HFFc6 (cell line): ENCODE measurements around the gene SYCP1. TPM values are rescaled to one million over a fixed set of nuclear protein-coding genes. Genes with fewer than 3 reads are reported as not detected.

Experiments
- DNase-seq: peaks from one replicate; pipeline ENCODE4 v3.0.0-alpha.2; 2018
- H3K27ac Mint-ChIP-seq: 2 replicates; pipeline ENCODE4 v1.8.0; 2020; ENCODE audit warnings: mild to moderate bottlenecking, mixed read lengths
- H3K27me3 Mint-ChIP-seq: 2 replicates; pipeline ENCODE4 v1.8.0; 2021; ENCODE audit warnings: mild to moderate bottlenecking, moderate library complexity, mixed read lengths; ENCODE audit not compliant: insufficient read depth
- H3K36me3 Mint-ChIP-seq: 2 replicates; pipeline ENCODE4 v1.8.0; 2021; ENCODE audit warnings: low read depth, mixed read lengths
- H3K4me1 Mint-ChIP-seq: 2 replicates; pipeline ENCODE4 v1.8.0; 2020; ENCODE audit warnings: low read depth, mixed read lengths
- H3K4me3 Mint-ChIP-seq: 2 replicates; pipeline ENCODE4 v1.8.0; 2020; ENCODE audit warnings: mild to moderate bottlenecking, moderate library complexity, mixed read lengths
- H3K9me3 Mint-ChIP-seq: 2 replicates; pipeline ENCODE4 v1.8.0; 2020; ENCODE audit warnings: mild to moderate bottlenecking, mixed read lengths
- CTCF ChIP-seq: fragments of 200-600 bp; sonication (generic); IDR thresholded peaks from 2 replicates; pipeline ENCODE4 v1.5.0; 2021; ENCODE audit warnings: antibody characterized with exemption, mild to moderate bottlenecking
- total RNA-seq, 6 experiments: library from RNA; stranded (reverse); fragmentation: NEBNext Ultra II Directional; extraction: Animal tissue kit (Norgen Biotek cat#: 25700); gene quantifications; 2 replicates in 1 of 6; 3 replicates in 5 of 6; pipeline ENCODE4 v1.2.3, GENCODE V29; 2021

SYCP1 gene
- total RNA-seq, 6 experiments from 2014 or later, result not detected

DNA sequence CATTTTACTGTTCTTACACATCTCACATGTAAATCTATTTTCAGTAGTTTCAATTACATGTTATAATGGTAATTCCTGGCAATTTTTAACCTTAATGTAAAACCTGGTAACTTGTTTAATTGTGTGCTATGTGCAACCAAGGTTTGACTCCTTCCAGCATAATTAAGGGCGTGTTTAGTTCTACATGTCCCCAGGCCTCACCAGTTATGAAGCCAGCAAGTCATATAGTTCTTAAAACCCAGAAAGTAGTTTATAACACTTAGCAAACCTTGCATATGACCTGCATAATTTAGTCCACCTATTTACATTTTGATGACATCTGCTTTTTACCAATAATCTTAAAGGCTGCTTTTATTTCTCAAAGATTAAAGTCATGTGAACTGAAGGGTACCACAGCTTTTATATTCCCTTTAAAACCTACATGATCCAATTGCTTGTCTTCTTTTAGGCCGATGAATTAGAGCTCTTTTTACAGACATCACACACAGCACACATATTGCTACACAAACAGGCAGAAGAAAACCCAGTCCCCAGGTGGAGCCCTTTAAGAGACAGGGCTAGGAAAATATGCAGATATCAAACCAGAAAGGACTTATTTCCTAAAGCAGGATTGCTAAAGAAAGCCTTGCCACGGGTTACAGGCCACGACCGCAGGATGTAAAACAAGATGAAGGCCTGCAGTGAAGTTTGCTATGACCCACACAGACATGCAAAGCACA is 23.2 kb upstream of the SYCP1 start:
- Mint-ChIP-seq H3K27ac (no peak overlapping the region), H3K36me3 (no peaks in the 10 kb centered on the region), H3K4me3 (no peak overlapping the region), H3K9me3 (no peaks in the 10 kb centered on the region), H3K27me3 (peaks cover 4% of the 10 kb centered on the region), H3K4me1 (peaks cover 12% of the 10 kb centered on the region)
- no peak for DNase-seq
- no peak for TF ChIP-seq CTCF

- H3K4me1 Mint-ChIP-seq, result peaks cover 12% of the 10 kb centered on the region
- H3K36me3 Mint-ChIP-seq, result no peaks in the 10 kb centered on the region
- peaks cover 4% of the 10 kb centered on the region for H3K27me3 Mint-ChIP-seq
- no peak for TF ChIP-seq CTCF
- H3K9me3 Mint-ChIP-seq, result no peaks in the 10 kb centered on the region
- no peak overlapping the region for H3K27ac Mint-ChIP-seq
- DNase-seq, result no peak
- no peak overlapping the region for H3K4me3 Mint-ChIP-seq
Observed at GRCh38 chr1:114832057-114832456, 22.6 kb upstream of the SYCP1 start.

DNA sequence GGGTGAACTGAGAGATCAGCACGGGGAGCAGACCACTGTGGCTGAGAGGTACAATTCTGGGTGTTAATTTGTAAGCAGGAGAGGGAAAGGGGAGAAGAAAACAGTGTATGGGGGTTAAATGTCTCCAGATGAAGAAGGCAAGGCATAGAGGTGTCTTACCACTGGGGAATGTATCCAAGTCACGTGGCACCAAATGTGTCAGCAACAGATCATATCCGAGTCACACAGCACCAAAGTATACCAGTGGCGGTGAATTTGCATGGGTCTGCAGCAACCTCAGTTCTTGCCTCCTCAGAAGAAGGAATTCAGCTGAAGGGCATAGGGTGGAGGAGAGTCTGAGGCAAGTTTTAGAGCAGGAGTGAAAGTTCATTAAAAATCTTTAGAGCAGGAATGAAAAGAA is 21.2 kb upstream of the SYCP1 start:
- H3K4me1 Mint-ChIP-seq, result peaks cover 12% of the 10 kb centered on the region
- no peak overlapping the region for H3K27ac Mint-ChIP-seq
- H3K36me3 Mint-ChIP-seq, result no peaks in the 10 kb centered on the region
- H3K9me3 Mint-ChIP-seq, result no peaks in the 10 kb centered on the region
- H3K4me3 Mint-ChIP-seq, result peak overlapping the region; percentile 22; the same call in 1 of the 2 replicates
- no peak for TF ChIP-seq CTCF
- H3K27me3 Mint-ChIP-seq, result peaks cover 7% of the 10 kb centered on the region
- peak; percentile 8 for DNase-seq

DNA sequence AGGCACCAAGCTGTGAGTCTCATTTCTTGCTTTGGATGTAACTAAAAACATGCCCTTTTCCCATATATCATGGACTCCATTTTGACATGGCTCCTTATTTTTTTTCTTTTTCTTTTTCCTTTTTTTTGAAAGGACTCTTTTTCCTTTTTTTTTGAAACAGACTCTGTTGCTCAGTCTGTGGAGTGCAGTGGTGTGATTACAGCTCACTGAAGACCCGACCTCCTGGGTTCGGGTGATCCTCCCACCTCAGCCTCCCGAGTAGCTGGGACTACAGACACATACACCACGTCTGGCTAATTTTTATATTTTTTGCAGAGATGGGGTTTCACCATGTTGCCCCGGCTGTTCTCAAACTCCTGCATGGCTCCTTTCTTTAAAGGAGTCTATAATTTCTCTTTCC is 10.4 kb upstream of the SYCP1 start:
- Mint-ChIP-seq H3K4me1 (no peaks in the 10 kb centered on the region), H3K27ac (no peak overlapping the region), H3K36me3 (no peaks in the 10 kb centered on the region), H3K9me3 (no peaks in the 10 kb centered on the region), H3K4me3 (no peak overlapping the region), H3K27me3 (peaks cover 28% of the 10 kb centered on the region)
- DNase-seq, result no peak
- TF ChIP-seq CTCF, result no peak

DNA sequence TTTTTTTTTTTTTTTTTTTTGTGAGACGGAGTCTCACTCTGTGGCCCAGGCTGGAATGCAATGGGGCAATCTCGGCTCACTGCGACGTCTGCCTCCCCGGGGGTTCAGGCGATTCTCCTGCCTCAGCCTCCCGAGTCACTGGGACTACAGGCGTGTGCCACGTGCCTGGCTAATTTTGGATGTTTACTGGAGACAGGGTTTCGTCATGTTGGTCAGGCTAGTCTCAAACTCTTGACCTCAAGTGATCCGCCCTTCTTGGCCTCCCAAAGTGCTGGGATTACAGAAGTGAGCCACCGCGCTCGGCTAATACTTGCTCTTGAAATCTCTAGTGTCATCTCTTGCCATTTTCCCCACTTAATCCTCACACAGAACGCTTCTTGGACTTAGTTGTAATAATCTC is 1.1 kb upstream of the SYCP1 start:
- H3K36me3 Mint-ChIP-seq, result no peaks in the 10 kb centered on the region; the same call in 1 of the 2 replicates

More for the DNA sequence above, 1.1 kb upstream of the SYCP1 start:
- Mint-ChIP-seq H3K27ac (no peak overlapping the region), H3K27me3 (peaks cover 23% of the 10 kb centered on the region), H3K4me1 (no peaks in the 10 kb centered on the region), H3K4me3 (no peak overlapping the region), H3K9me3 (no peaks in the 10 kb centered on the region)
- TF ChIP-seq CTCF, result no peak
- DNase-seq, result no peak
